HG02610 (cell line): ENCODE measurements around the gene ZC3HAV1.
"Not testable (repeated sequence)": the region's sequence is repeated elsewhere in the genome, so short reads cannot be mapped to it uniquely, and the experiment has no call there.

ENCODE experiments used
- ATAC-seq: cut with Tn5 transposase; IDR thresholded peaks from one replicate; pipeline ENCODE4 v1.9.1; 2021; ENCODE audit warnings: mild to moderate bottlenecking, moderate library complexity; ENCODE audit not compliant: unreplicated experiment

Gene ZC3HAV1

DNA sequence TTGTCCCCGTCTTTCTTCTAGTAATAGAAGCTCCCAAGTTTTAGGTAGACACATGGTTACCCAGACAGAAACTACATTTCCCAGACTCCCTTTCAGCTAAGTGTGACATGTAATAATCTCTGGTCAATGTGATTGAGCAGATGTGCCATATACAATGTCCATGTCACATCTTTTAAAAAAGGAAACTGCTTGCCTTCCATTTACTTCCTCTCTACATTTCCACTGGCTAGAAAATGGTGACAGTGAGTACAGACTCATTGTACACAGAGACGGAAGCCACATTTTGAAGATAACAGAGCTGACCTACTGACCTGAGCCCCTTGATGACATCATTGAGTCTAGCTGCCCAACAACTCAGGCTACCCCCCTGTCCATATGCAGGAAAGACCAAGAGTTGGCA lies 21.3 kb downstream of the ZC3HAV1 start:
- ATAC-seq, result no peak

DNA sequence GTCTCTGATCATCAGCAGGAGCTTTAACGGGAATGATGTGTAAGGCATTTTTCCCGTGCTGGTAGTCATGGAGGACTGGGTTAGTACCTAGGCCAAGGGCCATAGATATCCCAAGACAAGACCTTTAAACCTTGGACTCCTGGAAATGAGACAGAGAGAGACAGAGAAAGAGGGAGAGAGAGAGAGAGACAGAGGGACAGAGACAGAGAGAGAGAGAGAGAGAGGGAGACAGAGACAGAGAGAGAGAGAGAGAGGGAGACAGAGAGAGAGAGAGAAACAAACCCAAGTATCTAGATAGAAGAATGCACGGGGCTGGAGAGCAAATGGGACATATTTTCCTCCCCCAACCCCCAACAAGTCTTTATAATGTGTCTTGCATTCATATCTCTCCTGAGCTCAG lies 22.3 kb downstream of the ZC3HAV1 start:
- no peak for ATAC-seq

DNA sequence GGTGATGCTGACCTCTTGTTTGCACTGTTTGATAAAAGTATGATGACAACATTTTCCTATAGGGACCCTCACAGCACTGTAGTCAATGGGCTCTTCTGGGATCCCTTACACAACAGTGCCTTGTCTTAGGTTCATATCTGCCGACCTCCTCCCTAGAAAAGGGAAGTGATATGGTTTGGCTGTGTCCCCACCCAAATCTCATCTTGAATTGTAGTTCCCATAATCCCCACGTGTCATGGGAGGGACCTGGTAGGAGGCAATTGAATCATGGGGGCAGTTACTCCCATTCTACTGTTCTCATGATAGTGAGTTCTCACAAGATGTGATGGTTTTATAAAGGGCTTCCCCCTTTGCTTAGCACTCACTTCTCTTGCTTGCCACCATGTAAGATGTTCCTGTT lies 23.1 kb downstream of the ZC3HAV1 start:
- no peak for ATAC-seq

DNA sequence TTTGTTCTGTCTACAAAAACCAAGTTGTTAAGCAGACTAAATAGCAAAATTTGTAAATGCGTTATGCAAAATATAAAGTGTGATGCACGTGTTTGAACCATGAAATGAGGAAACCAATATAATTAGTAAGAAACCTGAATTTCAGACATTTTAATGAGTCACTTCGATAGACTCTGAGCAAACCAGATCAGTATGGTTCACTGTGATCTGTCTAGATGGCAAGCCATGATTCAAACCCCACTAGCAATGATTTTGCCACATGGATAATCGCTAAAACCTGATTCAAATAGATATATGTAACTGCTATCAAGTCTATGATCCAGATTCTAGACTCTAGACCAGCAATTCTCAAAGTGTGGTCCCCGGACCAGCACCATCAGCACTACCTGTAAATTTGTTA lies 24.8 kb downstream of the ZC3HAV1 start:
- no peak for ATAC-seq

DNA sequence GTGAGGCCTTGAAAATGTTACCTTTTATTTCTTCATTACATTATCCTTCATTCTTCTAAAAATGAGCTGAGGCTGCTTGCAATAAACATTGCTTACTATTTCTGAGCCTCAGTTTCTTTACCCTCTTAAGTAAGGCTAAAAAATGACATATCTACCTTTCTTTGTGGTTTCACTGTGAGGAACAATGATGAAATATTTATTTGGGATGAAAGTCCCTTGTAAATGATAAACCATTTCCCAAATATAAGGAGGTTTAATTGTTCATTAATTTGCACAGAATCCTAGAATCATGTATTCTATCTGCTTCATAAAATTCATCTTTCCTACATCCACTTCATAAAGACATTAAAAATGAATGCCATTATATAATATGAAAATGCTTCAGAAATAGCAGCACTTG lies 27.9 kb downstream of the ZC3HAV1 start:
- ATAC-seq, result no peak

DNA sequence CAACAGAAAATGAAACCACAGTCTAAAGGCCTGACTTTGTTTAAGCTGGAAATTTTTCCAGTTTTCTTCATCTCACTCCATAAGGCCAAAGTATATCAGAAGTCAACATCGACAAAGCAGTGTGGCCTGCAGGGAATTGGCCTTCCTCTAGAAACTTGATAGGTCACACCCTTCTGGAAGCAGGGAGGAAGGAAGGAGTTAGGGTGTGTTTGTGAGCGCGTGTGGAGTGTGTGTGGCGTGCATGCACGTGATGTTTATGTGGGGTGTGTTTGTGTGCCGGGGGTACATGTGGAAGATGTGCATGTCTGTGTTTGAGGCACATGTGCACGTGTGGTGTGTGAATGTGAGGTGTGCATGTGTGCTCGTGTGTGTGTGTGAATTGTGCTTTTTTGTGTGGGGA lies 28.6 kb downstream of the ZC3HAV1 start:
- ATAC-seq, result no peak

DNA sequence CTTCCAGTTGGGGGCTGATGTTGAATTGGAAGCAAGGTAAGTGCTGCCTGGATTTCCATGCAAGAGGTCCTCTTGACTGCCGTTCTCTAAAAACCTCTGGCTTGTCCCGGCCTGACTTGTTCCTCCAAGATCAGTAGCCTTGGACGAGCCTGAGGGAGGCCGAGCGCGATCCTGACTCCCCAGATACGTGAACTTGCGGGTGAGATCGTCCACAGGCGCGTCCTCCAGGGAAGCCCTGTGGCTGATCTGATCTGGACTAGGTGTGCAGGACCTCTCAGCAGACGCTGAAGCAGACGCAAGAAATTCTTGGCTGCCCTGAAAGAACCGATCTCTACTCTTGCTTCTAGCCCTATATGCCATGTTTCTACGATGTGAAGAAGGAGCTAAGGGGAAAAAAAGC lies 29.7 kb downstream of the ZC3HAV1 start:
- ATAC-seq, result no peak

DNA sequence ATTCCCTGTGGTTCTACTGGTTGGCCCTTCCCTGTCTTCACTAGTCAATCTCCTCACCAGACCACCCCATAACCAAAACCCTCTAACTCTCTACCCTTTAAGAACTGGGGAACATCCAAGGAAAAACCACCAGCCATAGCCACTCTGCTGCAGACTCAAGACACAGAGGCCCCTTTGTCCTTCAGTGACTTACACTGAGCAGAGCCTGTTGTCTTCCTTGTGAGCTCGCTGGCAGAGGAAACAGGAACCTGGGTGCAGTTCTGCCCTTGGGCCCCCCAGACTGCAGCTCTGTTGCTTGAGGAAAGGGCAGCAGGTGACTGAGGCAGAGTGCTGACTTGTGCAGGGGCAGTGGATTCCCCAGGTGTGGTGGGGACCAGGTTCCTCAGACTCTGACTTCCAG lies 30.6 kb downstream of the ZC3HAV1 start:
- ATAC-seq, result no peak

DNA sequence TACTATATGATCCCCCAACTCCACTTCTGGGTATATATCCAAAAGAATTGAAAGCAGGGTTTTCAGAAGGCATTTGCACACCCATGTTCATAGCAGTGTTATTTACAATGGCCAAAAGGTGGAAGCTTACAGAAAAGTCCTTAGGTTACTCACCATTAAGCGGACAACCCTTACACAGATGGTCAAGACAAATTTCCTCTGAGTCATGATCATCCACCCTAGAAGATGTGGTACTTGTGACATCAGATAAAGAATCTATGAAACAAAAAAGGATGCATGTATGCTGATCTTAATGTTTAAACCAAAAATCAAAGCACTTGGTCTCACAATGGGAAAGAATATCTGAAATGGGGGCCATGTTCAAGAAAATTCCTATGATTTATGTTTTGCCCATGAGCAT lies 31.1 kb downstream of the ZC3HAV1 start:
- ATAC-seq, result no peak

DNA sequence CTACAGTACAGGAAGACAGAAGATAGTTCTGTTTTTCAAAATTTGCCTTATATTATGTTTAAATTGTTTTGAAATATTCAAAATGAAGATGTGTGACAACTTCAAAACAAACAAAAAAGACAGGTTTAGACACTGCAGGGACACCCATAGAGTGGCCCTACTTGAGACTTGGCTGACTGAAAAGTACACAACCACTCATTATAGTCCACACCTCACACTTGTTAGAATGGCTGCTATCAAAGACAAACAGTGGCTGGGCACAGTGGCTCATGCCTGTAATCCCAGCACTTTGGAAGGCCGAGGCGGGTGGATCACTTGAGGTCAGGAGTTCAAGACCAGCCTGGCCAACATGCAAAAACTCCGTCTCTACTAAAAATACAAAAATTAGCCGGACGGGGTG lies 31.8 kb downstream of the ZC3HAV1 start:
- ATAC-seq, result not testable (repeated sequence)

DNA sequence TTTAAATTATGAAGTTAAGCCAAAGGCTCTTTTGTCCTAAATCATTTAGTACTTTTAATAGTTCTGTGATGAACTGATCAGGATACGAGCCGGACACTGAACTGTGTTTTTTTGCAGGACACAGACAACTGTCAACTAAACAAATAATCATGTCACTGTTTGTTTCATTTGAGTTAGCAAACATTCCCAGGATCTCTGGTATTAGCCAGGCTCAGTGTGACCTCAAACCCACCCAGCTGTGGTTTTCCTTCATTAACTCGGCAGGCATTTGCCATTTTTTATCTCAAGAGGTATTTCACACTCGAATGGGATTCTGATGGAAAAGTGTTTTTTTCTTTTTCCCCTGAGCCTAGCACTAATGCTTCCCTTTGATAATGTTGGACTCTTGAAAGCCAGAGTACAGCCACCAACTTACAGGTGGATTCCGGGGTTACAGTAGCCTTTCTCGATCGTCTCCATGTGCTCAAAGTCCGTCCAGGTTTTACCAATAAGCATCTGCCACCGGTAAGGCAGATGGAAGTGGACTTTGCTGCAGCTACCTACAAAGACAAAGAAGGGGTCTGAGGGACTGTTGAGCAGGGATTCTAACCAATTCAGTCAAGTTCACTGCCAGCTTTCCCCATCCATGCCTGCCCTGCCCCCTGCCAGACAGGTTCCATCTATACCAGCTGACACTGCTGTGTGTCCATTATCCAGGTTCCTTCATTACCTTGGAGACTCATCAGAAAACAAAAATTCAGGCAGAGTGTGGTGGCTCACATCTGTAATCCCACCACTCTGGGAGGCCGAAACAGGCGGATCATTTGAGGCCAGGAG lies 33.4 kb downstream of the ZC3HAV1 start:
- ATAC-seq, result no peak

DNA sequence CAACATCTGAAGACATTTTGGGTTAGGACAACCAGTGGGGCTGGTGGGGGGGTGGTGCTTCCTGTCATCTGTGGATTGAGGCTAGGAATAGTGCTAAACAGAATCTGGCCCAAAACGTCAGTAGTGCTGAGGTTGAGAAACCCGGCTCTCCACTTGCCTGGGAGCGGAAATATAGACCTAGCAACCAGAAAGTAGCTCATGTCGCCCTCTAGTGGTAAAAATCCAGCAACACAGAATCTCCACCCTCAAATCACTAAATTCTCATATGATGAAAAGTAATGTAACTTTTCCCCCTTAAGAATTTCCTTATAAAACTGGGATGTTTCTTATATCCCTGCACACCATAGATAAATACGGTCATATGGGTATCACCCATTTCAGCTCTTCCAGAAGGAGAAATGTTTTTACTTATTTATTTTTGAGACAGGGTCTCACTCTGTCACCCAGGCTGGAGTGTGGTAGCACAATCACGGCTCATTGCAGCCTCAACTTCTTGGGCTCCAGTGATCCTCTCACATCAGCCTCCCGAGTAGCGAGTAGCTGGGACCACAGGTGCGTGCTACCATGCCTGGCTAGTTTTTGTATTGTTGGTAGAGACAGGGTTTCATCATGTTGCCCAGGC lies 34.4 kb downstream of the ZC3HAV1 start:
- ATAC-seq, result peak; percentile 74

DNA sequence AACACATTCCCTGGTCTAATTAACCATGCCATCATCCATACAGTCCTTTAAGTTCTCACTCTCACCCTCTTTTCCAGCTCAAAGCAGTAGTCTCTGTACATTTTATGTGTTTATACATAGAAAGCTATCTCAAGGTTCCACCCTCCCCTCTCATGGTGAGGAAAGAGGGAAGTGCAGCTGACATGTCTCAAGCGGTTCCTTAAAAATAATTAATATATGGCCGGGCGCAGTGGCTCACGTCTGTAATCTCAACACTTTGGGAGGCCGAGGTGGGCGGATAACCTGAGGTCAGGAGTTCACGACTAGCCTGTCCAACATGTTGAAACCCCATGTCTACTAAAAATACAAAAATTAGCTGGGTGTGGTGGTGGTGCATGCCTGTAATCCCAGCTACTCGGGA lies 36.7 kb downstream of the ZC3HAV1 start:
- no peak for ATAC-seq

DNA sequence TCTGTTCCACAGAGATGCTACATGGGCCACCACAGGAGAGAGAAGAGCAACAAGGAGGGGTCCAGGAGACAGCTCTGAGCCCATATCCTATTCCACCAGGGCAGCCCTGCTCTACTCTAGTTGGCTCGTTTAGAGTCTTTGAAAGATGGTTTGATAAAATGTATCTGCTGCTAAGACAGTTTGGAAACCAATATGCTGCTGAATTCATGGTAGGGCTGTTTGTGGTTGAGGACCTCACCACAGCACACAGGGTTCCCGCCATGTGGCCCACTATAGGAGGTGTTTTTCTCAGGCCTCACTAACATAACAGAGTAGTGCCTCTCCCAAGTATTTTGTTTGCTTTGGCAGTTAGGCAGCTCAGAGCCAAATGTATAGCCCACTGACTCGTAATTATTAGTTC lies 37.8 kb downstream of the ZC3HAV1 start:
- no peak for ATAC-seq

DNA sequence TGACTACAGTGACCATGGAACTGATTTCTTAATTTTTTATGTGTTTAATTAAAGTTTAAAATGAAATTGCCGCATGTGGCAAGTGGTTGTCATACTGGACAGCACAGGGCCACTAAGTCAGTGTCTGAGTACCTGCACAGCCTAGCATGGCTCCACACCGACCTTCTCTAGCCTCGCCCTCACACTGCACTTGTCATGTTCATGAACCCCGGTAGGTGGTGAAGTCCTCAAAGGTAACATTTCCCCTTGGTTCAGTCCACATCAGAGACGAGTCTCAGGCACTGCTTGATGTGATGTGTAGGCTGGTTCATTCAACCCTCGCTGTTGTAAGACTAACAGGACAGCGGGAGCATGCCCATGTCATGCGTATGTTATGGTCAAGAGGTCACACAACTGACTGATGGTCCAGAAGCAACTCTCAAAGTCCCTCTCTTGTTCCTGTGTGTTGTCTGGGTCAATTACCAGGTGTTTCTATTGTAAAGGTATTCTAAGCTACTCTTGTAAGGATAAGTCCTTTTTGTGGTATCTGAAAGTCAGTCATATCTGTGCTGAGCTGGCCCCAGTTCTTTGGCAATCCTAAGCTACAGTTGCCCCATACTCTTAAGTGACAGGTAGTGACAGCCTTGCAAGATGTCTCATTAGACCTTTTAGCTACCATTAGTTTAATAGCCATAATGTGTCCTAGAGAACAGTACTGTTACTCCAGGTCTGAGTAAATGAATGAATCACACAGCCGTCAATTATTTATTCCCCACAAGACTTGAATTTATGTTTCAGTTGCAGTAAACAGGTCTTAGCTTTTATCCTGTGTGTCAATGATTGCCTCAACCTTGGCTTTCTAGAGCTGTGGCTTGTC lies 40.7 kb downstream of the ZC3HAV1 start:
- no peak for ATAC-seq

DNA sequence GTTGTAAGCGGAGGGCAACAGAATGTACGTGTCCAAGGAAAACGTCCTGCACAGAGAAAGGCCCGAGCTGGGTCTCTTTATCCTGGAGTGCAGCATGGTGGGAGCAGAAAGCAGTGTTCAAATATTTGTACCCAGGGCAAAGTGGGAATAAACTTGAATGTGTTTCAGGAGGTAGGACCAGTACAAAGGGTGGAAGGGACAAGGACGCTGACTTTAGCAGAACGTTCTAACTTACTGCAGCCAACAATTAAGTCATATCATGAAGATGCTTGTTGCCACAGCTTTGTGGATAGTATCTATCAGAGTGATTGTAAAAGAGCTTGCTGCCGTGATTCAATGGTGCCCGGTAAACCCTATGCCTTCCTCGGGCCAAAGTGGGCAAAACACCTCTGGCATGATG lies 43.2 kb downstream of the ZC3HAV1 start:
- ATAC-seq, result no peak

DNA sequence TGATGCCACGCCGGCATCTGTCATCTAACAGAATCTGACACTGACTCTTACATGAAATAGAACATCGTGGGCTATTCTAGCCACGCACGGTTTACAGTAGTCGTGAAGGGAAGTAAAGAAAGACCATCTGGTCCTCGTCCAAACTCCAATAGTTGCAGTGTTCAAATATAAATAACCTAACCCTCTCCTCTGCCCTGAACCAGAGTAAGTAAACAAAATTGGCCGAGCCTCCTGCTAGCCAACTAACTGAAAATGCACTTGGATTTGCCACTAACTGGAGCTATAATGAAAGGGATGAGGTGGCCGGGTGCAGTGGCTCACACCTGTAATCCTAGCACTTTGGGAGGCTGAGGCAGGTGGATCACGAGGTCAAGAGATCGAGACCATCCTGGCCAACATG lies 44.2 kb downstream of the ZC3HAV1 start:
- no peak for ATAC-seq

DNA sequence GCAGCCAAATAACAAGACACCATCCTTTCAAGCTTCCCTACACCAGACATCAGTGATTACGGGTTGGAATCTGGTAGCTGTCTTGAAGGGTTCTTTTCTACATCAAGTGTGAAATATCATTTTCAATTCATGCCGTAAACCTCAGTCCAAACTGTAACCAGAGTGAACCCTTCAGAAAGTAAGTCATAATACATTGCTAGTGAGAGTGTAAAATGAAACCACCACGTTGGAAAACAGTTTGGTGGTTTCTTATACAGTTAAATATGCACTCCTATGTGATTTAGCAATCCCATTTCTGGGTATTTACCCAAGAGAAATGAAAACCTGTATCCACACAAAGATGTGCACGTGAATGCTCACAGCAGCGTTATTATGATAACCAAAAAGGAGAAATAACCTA lies 48.1 kb downstream of the ZC3HAV1 start:
- ATAC-seq, result no peak

DNA sequence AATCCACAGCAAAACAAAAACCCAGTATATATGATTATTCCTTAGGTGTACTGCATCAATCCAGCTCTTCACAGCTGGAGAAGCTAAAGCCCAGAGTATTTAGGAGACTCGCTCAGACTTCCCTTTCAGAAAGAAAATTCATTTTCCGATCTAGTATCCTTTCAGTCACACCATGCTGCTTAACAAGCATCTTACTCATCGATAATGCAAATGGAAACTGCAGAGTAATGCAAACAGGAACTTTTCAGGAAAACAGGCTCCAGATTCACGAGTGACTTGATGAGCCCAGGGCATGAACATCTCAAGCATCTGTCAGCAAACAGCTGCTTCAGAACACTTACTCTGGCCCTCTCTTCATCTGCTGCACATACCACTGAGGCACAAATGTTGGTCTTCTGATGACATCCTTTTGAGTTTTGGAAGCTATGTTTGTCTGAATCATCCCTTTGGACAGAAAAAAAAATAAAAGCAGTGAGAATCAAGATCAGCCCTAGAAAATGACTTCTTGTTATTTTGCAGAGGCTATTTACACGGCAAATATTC lies 48.8 kb downstream of the ZC3HAV1 start:
- ATAC-seq, result no peak

DNA sequence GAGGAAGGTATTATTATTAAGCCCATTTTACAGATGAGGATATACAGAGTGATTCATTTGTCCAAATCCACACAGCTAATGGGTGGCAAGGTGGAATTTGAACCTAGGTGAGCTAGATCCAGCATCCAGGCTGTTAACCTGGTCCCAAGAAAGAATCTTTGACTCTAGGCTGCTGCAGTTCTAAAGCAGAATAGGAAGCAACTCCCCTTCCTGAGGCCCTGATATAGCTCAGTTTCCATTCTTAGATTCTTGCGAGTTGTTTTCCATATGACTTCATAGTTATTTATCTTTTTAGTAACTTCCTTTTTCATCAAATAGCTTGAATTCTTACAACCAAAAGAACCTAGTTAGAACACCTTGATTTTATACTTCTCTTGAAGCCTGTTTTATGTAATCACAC lies 49.6 kb downstream of the ZC3HAV1 start:
- ATAC-seq, result no peak

DNA sequence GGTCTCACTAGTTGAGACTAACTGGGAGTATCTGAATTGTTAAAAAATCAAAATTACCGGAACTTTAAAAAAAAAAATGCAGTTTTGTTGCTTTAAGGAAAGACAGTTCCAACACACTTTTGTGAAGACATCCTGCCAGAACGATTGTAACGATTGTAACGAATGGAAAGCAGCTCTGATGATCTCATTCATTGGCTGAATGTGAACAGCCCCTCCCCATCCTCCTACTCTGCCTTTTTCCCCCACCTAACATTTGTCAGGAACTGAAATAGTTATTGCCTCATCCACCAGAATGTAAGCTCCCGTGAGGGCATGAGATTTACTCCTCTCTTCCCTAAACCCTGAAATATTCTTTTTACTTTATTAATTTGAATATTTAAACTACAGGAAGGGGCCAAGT lies 50.6 kb downstream of the ZC3HAV1 start:
- no peak for ATAC-seq

DNA sequence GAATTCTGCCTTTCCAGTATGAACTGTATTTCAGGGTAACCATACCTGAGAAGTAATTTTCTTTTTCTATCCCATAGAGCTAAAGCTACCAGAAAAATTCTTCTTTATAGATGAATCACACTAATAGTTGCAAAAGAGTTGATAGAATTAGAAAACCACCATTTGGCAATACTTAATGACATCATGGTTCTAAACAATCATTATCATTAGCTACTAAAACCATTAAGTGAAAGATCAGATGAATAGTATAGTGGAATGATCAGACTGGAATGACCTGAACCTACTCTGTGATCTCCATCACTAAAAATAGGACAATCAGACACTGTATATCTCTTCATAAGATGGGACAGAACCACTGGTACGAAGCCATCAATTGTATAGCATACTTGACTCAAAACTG lies 53.8 kb downstream of the ZC3HAV1 start:
- ATAC-seq, result no peak
